Left ventricle myocardium inferior (tissue), 1 donor: Measurements from ENCODE around the gene ZDHHC4. TPM values are rescaled to one million over a fixed set of nuclear protein-coding genes. Genes with fewer than 3 reads are reported as not detected.

ENCODE experiments used
- DNase-seq: peaks from one replicate; pipeline ENCODE4 v3.0.0-alpha.2; 2020
- H3K27ac ChIP-seq: fragments of 200-600 bp; replicated peaks from 2 replicates; pipeline ENCODE4 v1.8.0; 2021
- H3K27me3 ChIP-seq: fragments of 200-600 bp; 2 replicates; pipeline ENCODE4 v1.8.0; 2021; ENCODE audit warnings: low read depth
- H3K36me3 ChIP-seq: fragments of 200-600 bp; 2 replicates; pipeline ENCODE4 v1.8.0; 2021
- H3K4me1 ChIP-seq: fragments of 200-600 bp; 2 replicates; pipeline ENCODE4 v1.8.0; 2021
- H3K4me3 ChIP-seq: fragments of 200-600 bp; 2 replicates; pipeline ENCODE4 v1.8.0; 2021; ENCODE audit warnings: mild to moderate bottlenecking, moderate library complexity
- H3K9me3 ChIP-seq: fragments of 200-600 bp; replicated peaks from 2 replicates; pipeline ENCODE4 v1.8.0; 2021
- intact Hi-C: fragments of 100-400 bp; cut with micrococcal nuclease; formaldehyde crosslinking; loops from one replicate; pipeline ENCODE4 v1.11.0; 2022
- total RNA-seq: library from RNA; stranded (reverse); fragmentation: NEBNext Ultra II Directional; extraction: Animal tissue kit (Norgen Biotek cat#: 25700); gene quantifications from one replicate; pipeline ENCODE4 v1.2.1, GENCODE V29; 2021
- TF ChIP-seq, protein P1 (sequence below): fragments of 200-600 bp; IDR thresholded peaks from 2 replicates; pipeline ENCODE4 v1.8.0; 2021; ENCODE audit warnings: antibody characterized with exemption, mild to moderate bottlenecking, borderline replicate concordance
- donor health status: DM: no; HTN: yes; CAD: no; lungs with severe emphysema.

ZDHHC4 gene
- total RNA-seq, 1 donor from 2014 or later, result 36.7 TPM

DNA sequence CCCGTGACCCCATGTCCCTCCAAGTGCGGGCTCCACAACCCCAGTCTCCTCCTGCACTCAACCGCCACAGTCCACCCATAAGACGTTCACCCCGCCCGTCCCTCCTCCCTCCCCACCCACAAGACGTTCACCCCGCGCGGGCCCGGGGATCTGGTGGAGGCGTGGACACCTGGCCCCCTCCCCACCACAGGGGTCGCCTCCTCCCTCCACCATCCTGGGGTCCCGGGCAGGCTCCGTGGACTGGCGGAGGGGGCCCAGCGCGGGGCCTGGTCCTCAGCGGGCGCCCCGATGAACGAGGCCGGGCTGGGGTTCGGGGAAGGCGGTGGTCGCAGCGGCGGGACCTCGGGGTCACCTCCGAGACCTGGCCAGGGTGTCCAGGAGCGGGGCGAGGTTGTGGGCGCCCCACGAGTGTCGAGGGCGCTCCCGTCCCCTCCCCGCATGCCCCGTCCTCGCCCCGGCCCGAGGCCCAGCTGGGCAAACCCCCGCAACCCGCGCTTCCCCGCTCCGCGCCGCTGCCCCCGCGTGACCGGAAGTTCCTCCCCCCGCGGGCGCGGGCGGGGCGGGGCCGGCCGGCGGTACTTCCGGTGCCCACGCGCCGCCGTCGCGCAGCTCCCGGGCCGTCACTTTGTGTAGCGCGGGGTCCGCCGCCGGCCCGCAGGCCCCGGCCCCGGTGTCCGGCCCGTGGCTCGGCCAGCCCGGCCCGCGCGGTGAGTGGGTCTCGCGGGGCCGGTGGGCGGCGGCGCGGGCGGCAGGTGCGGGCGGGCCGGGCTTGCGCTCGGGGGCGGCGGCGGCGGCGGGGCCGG, 59.7 kb downstream of the ZDHHC4 start, which contains the start of gene ZNF316:
TSS of gene ZNF316 (plus strand) at position 578 of the 803 bp plus-strand sequence. CDS start 5,092 bp downstream, outside the sequence.
- Histone ChIP-seq H3K36me3 (peaks cover 18% of the 10 kb centered on the region), H3K4me3 (peak within 1 kb of the TSS; percentile 90), H3K27me3 (no peaks in the 10 kb centered on the region), H3K4me1 (peaks cover 38% of the 10 kb centered on the region), H3K27ac (peak within 1 kb of the TSS; percentile 84), H3K9me3 (no peaks in the 10 kb centered on the region)
- TF ChIP-seq, protein P1, sequence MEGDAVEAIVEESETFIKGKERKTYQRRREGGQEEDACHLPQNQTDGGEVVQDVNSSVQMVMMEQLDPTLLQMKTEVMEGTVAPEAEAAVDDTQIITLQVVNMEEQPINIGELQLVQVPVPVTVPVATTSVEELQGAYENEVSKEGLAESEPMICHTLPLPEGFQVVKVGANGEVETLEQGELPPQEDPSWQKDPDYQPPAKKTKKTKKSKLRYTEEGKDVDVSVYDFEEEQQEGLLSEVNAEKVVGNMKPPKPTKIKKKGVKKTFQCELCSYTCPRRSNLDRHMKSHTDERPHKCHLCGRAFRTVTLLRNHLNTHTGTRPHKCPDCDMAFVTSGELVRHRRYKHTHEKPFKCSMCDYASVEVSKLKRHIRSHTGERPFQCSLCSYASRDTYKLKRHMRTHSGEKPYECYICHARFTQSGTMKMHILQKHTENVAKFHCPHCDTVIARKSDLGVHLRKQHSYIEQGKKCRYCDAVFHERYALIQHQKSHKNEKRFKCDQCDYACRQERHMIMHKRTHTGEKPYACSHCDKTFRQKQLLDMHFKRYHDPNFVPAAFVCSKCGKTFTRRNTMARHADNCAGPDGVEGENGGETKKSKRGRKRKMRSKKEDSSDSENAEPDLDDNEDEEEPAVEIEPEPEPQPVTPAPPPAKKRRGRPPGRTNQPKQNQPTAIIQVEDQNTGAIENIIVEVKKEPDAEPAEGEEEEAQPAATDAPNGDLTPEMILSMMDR, result no peak
- peak; percentile 72 for DNase-seq
- intact Hi-C loops, result no loop called here

DNA sequence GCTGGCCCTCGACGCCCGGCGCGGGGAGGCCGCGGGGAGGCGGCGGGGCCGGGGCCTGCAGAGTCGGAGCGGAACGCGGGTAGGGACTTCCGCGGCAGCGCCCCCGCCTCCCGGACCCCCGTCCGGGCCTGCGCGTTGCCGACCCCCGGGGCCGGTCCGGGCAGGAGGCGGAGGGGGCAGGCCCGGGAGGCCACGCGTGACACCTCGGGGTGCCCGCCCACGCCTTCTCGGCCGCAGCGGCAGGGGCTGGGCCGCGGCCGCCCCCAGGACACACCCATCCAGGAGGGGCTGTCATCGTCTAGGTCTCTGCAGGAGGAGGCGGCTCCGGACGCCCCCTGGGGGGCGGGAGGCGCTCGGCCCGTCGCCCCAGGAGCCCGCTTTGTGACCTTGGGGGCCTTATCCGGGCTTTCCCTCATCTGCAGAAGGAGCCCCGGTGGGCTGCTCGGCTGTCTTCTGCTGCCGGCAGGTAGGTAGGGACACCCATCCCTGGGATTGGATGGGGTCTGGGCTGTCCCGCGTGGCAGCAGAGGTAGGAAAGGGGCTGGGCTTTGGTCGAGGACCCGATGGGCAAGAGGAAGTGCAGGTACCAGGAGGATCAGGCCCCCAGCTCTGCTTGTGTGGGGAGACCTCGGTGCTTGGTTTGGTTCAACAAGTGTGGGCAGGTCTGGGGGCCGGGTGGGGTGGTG, 60.4 kb downstream of the ZDHHC4 start:
- no peaks in the 10 kb centered on the region for H3K27me3 ChIP-seq
- intact Hi-C loops, result no loop called here
- peak overlapping the region; percentile 78 for H3K27ac ChIP-seq
- H3K36me3 ChIP-seq, result peaks cover 25% of the 10 kb centered on the region
- no peak for DNase-seq
- H3K4me1 ChIP-seq, result peaks cover 38% of the 10 kb centered on the region
- H3K4me3 ChIP-seq, result peak overlapping the region; percentile 90
- TF ChIP-seq, protein P1, result no peak
- no peaks in the 10 kb centered on the region for H3K9me3 ChIP-seq

Other genes starting within 250 kb of the ZDHHC4 start
- gene FAM220A, start 228.5 kb upstream of the ZDHHC4 start, total RNA-seq, result 24.4 TPM
- 135 TPM for gene RAC1, start 202.9 kb upstream of the ZDHHC4 start, total RNA-seq
- gene DAGLB, start 129.5 kb upstream of the ZDHHC4 start, total RNA-seq, result 6.0 TPM
- gene KDELR2, start 93.3 kb upstream of the ZDHHC4 start, total RNA-seq, result 49.5 TPM
- not detected for gene GRID2IP, start 26.0 kb upstream of the ZDHHC4 start, total RNA-seq
- 14.4 TPM for gene INTS15, start 12.6 kb downstream of the ZDHHC4 start, total RNA-seq
- 15.0 TPM for gene ZNF853, start 38.2 kb downstream of the ZDHHC4 start, total RNA-seq
- gene ZNF316, start 59.9 kb downstream of the ZDHHC4 start, total RNA-seq, result 17.7 TPM
- gene ZNF12, start 129.5 kb downstream of the ZDHHC4 start, total RNA-seq, result 14.2 TPM
- not detected for gene RSPH10B2, start 176.6 kb downstream of the ZDHHC4 start, total RNA-seq
- gene CCZ1B, start 248.8 kb downstream of the ZDHHC4 start, total RNA-seq, result 27.3 TPM